Keratinocyte (primary cell): ENCODE measurements around the gene ADAMTSL3. TPM values are rescaled to one million over a fixed set of nuclear protein-coding genes. Genes with fewer than 3 reads are reported as not detected.

ENCODE experiments used
- DNase-seq: peaks from one replicate; pipeline ENCODE4 v3.0.0-alpha.2; 2011; ENCODE audit warnings: low read depth, missing footprints, low spot score
- FAIRE-seq: peaks from 2 replicates; lab custom pipeline; 2011; peaks lifted over from hg19 to GRCh38; lab: Jason Lieb, UNC
- H2AFZ ChIP-seq: 2 replicates; pipeline ENCODE4 v1.6.0; 2012; ENCODE audit warnings: low read length, control low read depth, inconsistent platforms; ENCODE audit not compliant: control insufficient read depth
- H3K27ac ChIP-seq: 2 replicates; pipeline ENCODE4 v1.5.1; 2011; ENCODE audit warnings: low read length; ENCODE audit not compliant: control insufficient read depth, insufficient read depth
- H3K27me3 ChIP-seq: 3 replicates; pipeline ENCODE4 v1.6.0; 2011; ENCODE audit warnings: low read length; ENCODE audit not compliant: control insufficient read depth, insufficient read depth; ENCODE audit errors: extremely low read depth
- H3K36me3 ChIP-seq, 2 experiments: 2 replicates in 1 of 2; 3 replicates in 1 of 2; pipeline ENCODE4 v1.5.1; 2011; ENCODE audit warnings: low read length in 2 of 2, mild to moderate bottlenecking in 1 of 2; ENCODE audit not compliant: control insufficient read depth in 2 of 2, insufficient read depth in 2 of 2; ENCODE audit errors: extremely low read depth in 1 of 2
- H3K4me1 ChIP-seq: 3 replicates; pipeline ENCODE4 v1.5.1; 2011; ENCODE audit warnings: low read length; ENCODE audit not compliant: control insufficient read depth, insufficient read depth; ENCODE audit errors: extremely low read depth
- H3K4me2 ChIP-seq: 3 replicates; pipeline ENCODE4 v1.6.0; 2011; ENCODE audit warnings: low read depth, low read length; ENCODE audit not compliant: control insufficient read depth, insufficient read depth; ENCODE audit errors: extremely low read depth
- H3K4me3 ChIP-seq, 3 experiments: fragments of 200-600 bp in 1 of 3; sonication (generic) in 1 of 3; 2 replicates in 2 of 3; 3 replicates in 1 of 3; pipeline ENCODE4 v1.5.1; 2011 to 2016; ENCODE audit warnings: low read length in 3 of 3, mild to moderate bottlenecking in 3 of 3, control low read depth in 2 of 3, inconsistent platforms in 1 of 3, low read depth in 1 of 3, mixed read lengths in 1 of 3, mixed run types in 1 of 3, moderate library complexity in 1 of 3; ENCODE audit not compliant: control insufficient read depth in 2 of 3, insufficient read depth in 2 of 3; ENCODE audit errors: extremely low read depth in 1 of 3
- H3K79me2 ChIP-seq: 2 replicates; pipeline ENCODE4 v1.6.0; 2012; ENCODE audit warnings: low read length; ENCODE audit not compliant: control insufficient read depth, insufficient read depth
- H3K9ac ChIP-seq: 3 replicates; pipeline ENCODE4 v1.6.0; 2011; ENCODE audit warnings: low read length; ENCODE audit not compliant: control insufficient read depth, insufficient read depth; ENCODE audit errors: extremely low read depth
- H3K9me1 ChIP-seq: 3 replicates; pipeline ENCODE4 v1.6.0; 2011; ENCODE audit warnings: low read length; ENCODE audit not compliant: control insufficient read depth, insufficient read depth; ENCODE audit errors: extremely low read depth
- H3K9me3 ChIP-seq: 2 replicates; pipeline ENCODE4 v1.5.1; 2012; ENCODE audit warnings: low read depth, low read length; ENCODE audit not compliant: control insufficient read depth
- H4K20me1 ChIP-seq: 3 replicates; pipeline ENCODE4 v1.6.0; 2011; ENCODE audit warnings: low read length; ENCODE audit not compliant: control insufficient read depth, insufficient read depth; ENCODE audit errors: extremely low read depth
- EZH2 ChIP-seq: IDR thresholded peaks from one replicate; pipeline ENCODE4 v1.6.1; 2012; ENCODE audit warnings: inconsistent platforms, mild to moderate bottlenecking, low read length, moderate library complexity
- dilution Hi-C: fragments of 300-500 bp; cut with MboI; formaldehyde crosslinking; loops from one replicate; pipeline ENCODE4 v1.7.0; 2020; ENCODE audit warnings: low sequenced_read_pairs; ENCODE audit not compliant: extremely low pct_ligation_motif_present
- polyA plus RNA-seq, 5 experiments: library from polyadenylated mRNA; depleted of rRNA in 3 of 5; stranded (reverse) in 3 of 5; stranded (forward) in 1 of 5; unstranded in 1 of 5; fragments of >200 nt; gene quantifications; 1 replicate in 1 of 5; 2 replicates in 3 of 5; 3 replicates in 1 of 5; pipeline versions ENCODE4 v1.2.1 to v1.2.3, GENCODE V29; 2011 to 2012; ENCODE audit warnings: missing spikeins in 2 of 5, low read depth in 1 of 5, low replicate concordance in 1 of 5
- TF ChIP-seq, protein P1 (sequence below), 3 experiments: IDR thresholded peaks in 1 of 3; conservative IDR thresholded peaks in 1 of 3; optimal IDR thresholded peaks in 1 of 3; 2 replicates in 2 of 3; 3 replicates in 1 of 3; pipeline versions ENCODE3 to v1.5.1; 2011; ENCODE audit warnings: low read length in 3 of 3, mild to moderate bottlenecking in 3 of 3, moderate library complexity in 2 of 3, control low read depth in 1 of 3, inconsistent platforms in 1 of 3; ENCODE audit not compliant: insufficient read depth in 2 of 3; ENCODE audit errors: extremely low read depth in 1 of 3

Gene ADAMTSL3
- polyA plus RNA-seq, 1 donor (not counting 4 experiments of a cell fraction or from before 2014, with no cell fraction given) = 0.01 TPM

DNA sequence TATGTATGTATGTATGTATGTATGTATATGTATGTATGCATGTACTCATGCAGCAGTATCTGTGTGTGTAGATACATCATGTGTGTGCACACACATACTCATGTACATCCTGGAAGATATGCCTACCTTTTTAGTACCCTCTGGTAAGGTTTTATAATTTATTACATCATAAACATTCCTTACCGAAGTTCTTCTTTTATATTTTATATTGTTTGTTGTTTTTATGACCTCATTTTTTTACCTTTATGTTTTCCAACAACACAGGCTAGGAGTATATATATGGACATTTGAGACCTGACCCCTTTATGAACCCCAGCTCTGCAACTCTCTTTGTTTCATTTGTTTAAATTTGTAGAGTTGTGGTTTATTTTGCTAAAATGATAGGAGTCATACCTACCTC lies 263.5 kb downstream of the ADAMTSL3 start:
- H4K20me1 ChIP-seq = no peaks in the 10 kb centered on the region
- no peaks in the 10 kb centered on the region for H3K9me1 ChIP-seq
- H3K4me3 ChIP-seq = no peak overlapping the region
- dilution Hi-C loops = no loop called here
- DNase-seq (no peak), FAIRE-seq (no peak)
- no peak overlapping the region for H3K9ac ChIP-seq
- no peaks in the 10 kb centered on the region for H3K27me3 ChIP-seq
- no peak overlapping the region for H2AFZ ChIP-seq
- no peak overlapping the region for H3K27ac ChIP-seq
- TF ChIP-seq EZH2 = no peak
- TF ChIP-seq, protein P1, sequence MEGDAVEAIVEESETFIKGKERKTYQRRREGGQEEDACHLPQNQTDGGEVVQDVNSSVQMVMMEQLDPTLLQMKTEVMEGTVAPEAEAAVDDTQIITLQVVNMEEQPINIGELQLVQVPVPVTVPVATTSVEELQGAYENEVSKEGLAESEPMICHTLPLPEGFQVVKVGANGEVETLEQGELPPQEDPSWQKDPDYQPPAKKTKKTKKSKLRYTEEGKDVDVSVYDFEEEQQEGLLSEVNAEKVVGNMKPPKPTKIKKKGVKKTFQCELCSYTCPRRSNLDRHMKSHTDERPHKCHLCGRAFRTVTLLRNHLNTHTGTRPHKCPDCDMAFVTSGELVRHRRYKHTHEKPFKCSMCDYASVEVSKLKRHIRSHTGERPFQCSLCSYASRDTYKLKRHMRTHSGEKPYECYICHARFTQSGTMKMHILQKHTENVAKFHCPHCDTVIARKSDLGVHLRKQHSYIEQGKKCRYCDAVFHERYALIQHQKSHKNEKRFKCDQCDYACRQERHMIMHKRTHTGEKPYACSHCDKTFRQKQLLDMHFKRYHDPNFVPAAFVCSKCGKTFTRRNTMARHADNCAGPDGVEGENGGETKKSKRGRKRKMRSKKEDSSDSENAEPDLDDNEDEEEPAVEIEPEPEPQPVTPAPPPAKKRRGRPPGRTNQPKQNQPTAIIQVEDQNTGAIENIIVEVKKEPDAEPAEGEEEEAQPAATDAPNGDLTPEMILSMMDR (optimal IDR thresholded peaks at IDR 0.05 in 1 of 3, IDR thresholded peaks at IDR 0.05 in 1 of 3, conservative IDR thresholded peaks at IDR 0.05 in 1 of 3; ENCODE audit: extremely low read depth in 1 of 3, insufficient read depth in 2 of 3, low read length in 3 of 3) = no peak
- no peaks in the 10 kb centered on the region for H3K36me3 ChIP-seq
- H3K4me2 ChIP-seq = no peak overlapping the region
- no peaks in the 10 kb centered on the region for H3K79me2 ChIP-seq
- peaks cover 6% of the 10 kb centered on the region for H3K4me1 ChIP-seq
- no peaks in the 10 kb centered on the region for H3K9me3 ChIP-seq

DNA sequence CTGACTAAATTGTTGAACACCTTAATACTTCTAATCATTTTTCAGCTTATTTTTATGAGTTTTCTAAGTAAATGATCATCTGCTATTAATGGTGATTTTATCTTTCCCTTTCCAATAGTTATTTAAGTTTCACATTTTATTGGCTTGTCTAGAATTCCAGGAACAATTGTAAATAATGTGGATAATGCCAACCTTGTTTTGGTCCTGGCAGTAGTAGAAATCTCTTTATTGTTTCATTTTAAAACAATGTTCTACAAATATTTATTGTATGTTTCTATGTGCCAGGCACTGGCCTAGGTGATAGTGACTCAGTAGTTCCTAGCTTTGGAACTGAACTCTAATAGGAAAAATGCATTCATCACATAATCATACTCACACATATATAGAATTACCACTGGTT lies 264.1 kb downstream of the ADAMTSL3 start:
- FAIRE-seq = no peak

More for the DNA sequence above, 264.1 kb downstream of the ADAMTSL3 start:
- dilution Hi-C loops = no loop called here
- Histone ChIP-seq H3K27ac (no peak overlapping the region), H3K4me2 (no peak overlapping the region), H3K36me3 (no peaks in the 10 kb centered on the region), H3K27me3 (no peaks in the 10 kb centered on the region), H3K9ac (no peak overlapping the region), H3K4me1 (peaks cover 6% of the 10 kb centered on the region), H3K9me3 (no peaks in the 10 kb centered on the region), H3K9me1 (no peaks in the 10 kb centered on the region), H2AFZ (no peak overlapping the region), H3K4me3 (no peak overlapping the region), H4K20me1 (no peaks in the 10 kb centered on the region), H3K79me2 (no peaks in the 10 kb centered on the region)
- no peak for DNase-seq
- no peak for TF ChIP-seq EZH2
- TF ChIP-seq, protein P1 (optimal IDR thresholded peaks at IDR 0.05 in 1 of 3, IDR thresholded peaks at IDR 0.05 in 1 of 3, conservative IDR thresholded peaks at IDR 0.05 in 1 of 3; ENCODE audit: extremely low read depth in 1 of 3, insufficient read depth in 2 of 3, low read length in 3 of 3) = no peak
